ENCODE measurements around the gene PSME1. TPM values are rescaled to one million over a fixed set of nuclear protein-coding genes. Genes with fewer than 3 reads are reported as not detected.

PSME1 gene
- total and polyA plus RNA-seq, 2 of the 4 experiments (the other 2 are of a cell fraction), result 42.8 to 106 TPM

DNA sequence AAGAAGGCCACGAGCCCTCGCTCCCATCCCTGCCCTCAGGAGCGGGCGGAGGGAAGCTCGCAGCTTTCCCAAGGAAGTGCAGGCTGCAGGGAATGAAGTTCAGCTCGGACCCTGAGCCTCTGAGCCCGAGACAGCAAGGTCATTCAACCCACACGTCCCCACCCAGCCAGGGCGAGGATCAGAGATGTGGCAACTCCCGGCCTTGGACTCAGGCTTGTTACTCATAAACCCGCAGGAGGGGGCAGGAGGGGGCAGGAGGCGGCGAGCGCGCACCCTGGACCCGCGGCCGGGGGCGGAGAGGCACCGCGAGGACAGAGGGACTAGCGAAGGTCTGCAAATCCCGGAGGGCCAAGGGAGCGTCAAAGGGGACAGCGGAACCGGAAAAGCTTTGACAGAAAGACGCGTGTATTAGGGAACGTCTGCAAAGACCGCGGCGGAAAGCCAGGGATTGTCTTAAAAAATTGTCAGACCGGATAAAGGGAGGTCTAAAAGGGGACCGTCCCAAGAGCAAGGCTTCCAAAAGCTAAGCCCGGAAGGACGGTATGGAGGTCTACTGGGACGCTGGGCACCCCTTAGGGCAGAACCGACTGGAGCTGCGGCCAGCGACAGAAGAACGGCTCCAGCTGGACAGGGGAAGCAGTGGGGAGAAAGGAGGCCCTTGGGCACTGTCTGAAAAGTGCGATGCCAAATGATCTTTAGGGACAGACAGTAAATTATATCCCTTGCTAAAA is 22.0 kb upstream of the PSME1 start:
- Histone ChIP-seq H3K4ac (ENCODE audit: low read depth, low read length) (peak overlapping the region; percentile 97), H3K14ac (replicated peaks; ENCODE audit: low read depth, low read length) (peak overlapping the region; percentile 78), H3K27me3 (ENCODE audit: control insufficient read depth, insufficient read depth, low read length) (no peaks in the 10 kb centered on the region), H2BK15ac (ENCODE audit: low read depth, low read length) (peak overlapping the region; percentile 33; the same call in 1 of the 3 replicates), H3K56ac (ENCODE audit: extremely low read depth, insufficient read depth, low read length) (peak overlapping the region; percentile 94), H2BK120ac (ENCODE audit: low read depth, low read length) (peak overlapping the region; percentile 86), H2AFZ (replicated peaks; ENCODE audit: low read length, poor library complexity) (peak overlapping the region; percentile 98), H3K9me1 (ENCODE audit: insufficient read depth, low read length) (peaks cover 8% of the 10 kb centered on the region; the same call in 1 of the 2 replicates), H3K9me3 (ENCODE audit: control insufficient read depth, insufficient read depth, low read length) (no peaks in the 10 kb centered on the region), H3K4me3 (ENCODE audit: insufficient read depth, low read depth, low read length) (peak overlapping the region; percentile 69), H2BK20ac (ENCODE audit: low read depth, low read length) (peak overlapping the region; percentile 50), H4K5ac (ENCODE audit: low read depth, low read length) (peak overlapping the region; percentile 51), H3K23ac (ENCODE audit: low read depth, low read length) (peak overlapping the region; percentile 95), H3K18ac (ENCODE audit: low read depth, low read length) (peak overlapping the region; percentile 46), H3K79me1 (ENCODE audit: low read depth in 1 of 2, low read length in 2 of 2) (peaks cover 10 to 16% of the 10 kb centered on the region in 2 experiments; a peak in 2 of 4 replicates), H2AK5ac (ENCODE audit: low read depth, low read length) (peak overlapping the region; percentile 72), H2BK5ac (ENCODE audit: low read depth, low read length, poor library complexity, severe bottlenecking) (peak overlapping the region; percentile 90), H3K4me1 (ENCODE audit: control insufficient read depth, insufficient read depth, low read length) (peaks cover 3% of the 10 kb centered on the region; the same call in 1 of the 2 replicates), H3K4me2 (ENCODE audit: low read depth, low read length) (peak overlapping the region; percentile 73), H4K91ac (ENCODE audit: insufficient read depth, low read depth, low read length) (peak overlapping the region; percentile 98), H2AK9ac (replicated peaks; ENCODE audit: low read depth, low read length, poor library complexity) (peak overlapping the region; percentile 99), H3K27ac (ENCODE audit: insufficient read depth, low read length) (peak overlapping the region; percentile 87), H3K36me3 (ENCODE audit: control insufficient read depth, insufficient read depth, low read length) (peaks cover 7% of the 10 kb centered on the region; the same call in 1 of the 2 replicates), H4K20me1 (ENCODE audit: insufficient read depth, low read length) (no peaks in the 10 kb centered on the region), H4K8ac (ENCODE audit: low read depth in 2 of 2, low read length in 2 of 2) (peak overlapping the region; percentile 94 to 99), H3K9ac (ENCODE audit: low read depth, low read length) (peak overlapping the region; percentile 76)
- ChIA-PET CTCF (interaction anchor here (0.7 to 1.8 kb wide), 4 partner anchors 8 to 55 kb away, joined by 3 to 7 read pairs (median 4); partner anchors contain the start of gene IRF9), POLR2A (ENCODE audit: unreplicated experiment) (interaction anchor here (1.0 to 1.8 kb wide), 2 partner anchors 22 to 33 kb away, joined by 6 to 7 read pairs; partner anchors contain the start of genes PSME1 and PSME2)
- BruUV-seq (replicated peaks), result no TSS peak
- whole genome bisulfite sequencing, 2 experiments (ENCODE audit: extremely low coverage in 2 of 2, insufficient read length in 1 of 2), result 0% methylated on average over 24 of the region's 42 CpGs; no CpG with 5 or more reads in 1 of the 2 experiments
- peak; percentile 52 for ATAC-seq (ENCODE audit: low read depth)
- DNase-seq, result peak; percentile 87
- in situ Hi-C loops (cut with MboI; ENCODE audit: low sequenced_read_pairs) (no loop called here), intact Hi-C loops (cut with micrococcal nuclease) (loop anchor here (1.0 to 2.0 kb wide), 2 partner anchors 27 to 47 kb away; partner anchors contain the start of genes EMC9 and IRF9), dilution Hi-C loops (cut with HindIII; ENCODE audit: low sequenced_read_pairs, unreplicated experiment) (no loop called here)
- TF ChIP-seq CHD1 (IDR thresholded peaks at IDR 0.05; ENCODE audit: low read depth, low read length), result no peak
- TF ChIP-seq POLR2A (IDR thresholded peaks at IDR 0.05; ENCODE audit: low read depth, low read length), result peak; percentile 69; the same call in 1 of the 2 replicates
- 0 out of 2 replicates have a peak, but pooled peaks have one; percentile 49 for TF ChIP-seq FOS (IDR thresholded peaks at IDR 0.05; ENCODE audit: low read depth, low read length)
- no peak for TF ChIP-seq RCOR1 (IDR thresholded peaks at IDR 0.05; ENCODE audit: insufficient replicate concordance, low read length)
- TF ChIP-seq, protein P1, sequence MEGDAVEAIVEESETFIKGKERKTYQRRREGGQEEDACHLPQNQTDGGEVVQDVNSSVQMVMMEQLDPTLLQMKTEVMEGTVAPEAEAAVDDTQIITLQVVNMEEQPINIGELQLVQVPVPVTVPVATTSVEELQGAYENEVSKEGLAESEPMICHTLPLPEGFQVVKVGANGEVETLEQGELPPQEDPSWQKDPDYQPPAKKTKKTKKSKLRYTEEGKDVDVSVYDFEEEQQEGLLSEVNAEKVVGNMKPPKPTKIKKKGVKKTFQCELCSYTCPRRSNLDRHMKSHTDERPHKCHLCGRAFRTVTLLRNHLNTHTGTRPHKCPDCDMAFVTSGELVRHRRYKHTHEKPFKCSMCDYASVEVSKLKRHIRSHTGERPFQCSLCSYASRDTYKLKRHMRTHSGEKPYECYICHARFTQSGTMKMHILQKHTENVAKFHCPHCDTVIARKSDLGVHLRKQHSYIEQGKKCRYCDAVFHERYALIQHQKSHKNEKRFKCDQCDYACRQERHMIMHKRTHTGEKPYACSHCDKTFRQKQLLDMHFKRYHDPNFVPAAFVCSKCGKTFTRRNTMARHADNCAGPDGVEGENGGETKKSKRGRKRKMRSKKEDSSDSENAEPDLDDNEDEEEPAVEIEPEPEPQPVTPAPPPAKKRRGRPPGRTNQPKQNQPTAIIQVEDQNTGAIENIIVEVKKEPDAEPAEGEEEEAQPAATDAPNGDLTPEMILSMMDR (conservative IDR thresholded peaks at IDR 0.05; ENCODE audit: low read depth, low read length), result no peak
- peak; percentile 89; the same call in 1 of the 2 replicates for TF ChIP-seq MXI1 (IDR thresholded peaks at IDR 0.05; ENCODE audit: borderline replicate concordance, low read depth, low read length)
- TF ChIP-seq RAD21 (IDR thresholded peaks at IDR 0.05; ENCODE audit: low read length), result no peak
- no peak for TF ChIP-seq RFX5 (IDR thresholded peaks at IDR 0.05; ENCODE audit: low read depth, low read length)
- peak; percentile 97 for TF ChIP-seq CEBPB (IDR thresholded peaks at IDR 0.05; ENCODE audit: low read depth, low read length)
- no peak for TF ChIP-seq NFE2L2 (IDR thresholded peaks at IDR 0.05; ENCODE audit: low read depth, low read length)
- TF ChIP-seq BHLHE40 (IDR thresholded peaks at IDR 0.05; ENCODE audit: low read depth, low read length), result no peak
- no peak for TF ChIP-seq MAFK (IDR thresholded peaks at IDR 0.05; ENCODE audit: low read depth, low read length)
- TF ChIP-seq, protein P2, sequence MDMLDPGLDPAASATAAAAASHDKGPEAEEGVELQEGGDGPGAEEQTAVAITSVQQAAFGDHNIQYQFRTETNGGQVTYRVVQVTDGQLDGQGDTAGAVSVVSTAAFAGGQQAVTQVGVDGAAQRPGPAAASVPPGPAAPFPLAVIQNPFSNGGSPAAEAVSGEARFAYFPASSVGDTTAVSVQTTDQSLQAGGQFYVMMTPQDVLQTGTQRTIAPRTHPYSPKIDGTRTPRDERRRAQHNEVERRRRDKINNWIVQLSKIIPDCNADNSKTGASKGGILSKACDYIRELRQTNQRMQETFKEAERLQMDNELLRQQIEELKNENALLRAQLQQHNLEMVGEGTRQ (IDR thresholded peaks at IDR 0.05; ENCODE audit: low read depth, low read length), result 0 out of 2 replicates have a peak, but pooled peaks have one; percentile 14

All from IMR-90 (cell line).